ENCODE measurements around the gene HEMGN. TPM values are rescaled to one million over a fixed set of nuclear protein-coding genes. Genes with fewer than 3 reads are reported as not detected.
A peak's percentile ranks its signal among the peaks of the same experiment; 100 is the strongest.

The HEMGN gene
- polyA plus RNA-seq, 4 donors, result 2.8 to 4.3 (median 3.7) TPM

DNA sequence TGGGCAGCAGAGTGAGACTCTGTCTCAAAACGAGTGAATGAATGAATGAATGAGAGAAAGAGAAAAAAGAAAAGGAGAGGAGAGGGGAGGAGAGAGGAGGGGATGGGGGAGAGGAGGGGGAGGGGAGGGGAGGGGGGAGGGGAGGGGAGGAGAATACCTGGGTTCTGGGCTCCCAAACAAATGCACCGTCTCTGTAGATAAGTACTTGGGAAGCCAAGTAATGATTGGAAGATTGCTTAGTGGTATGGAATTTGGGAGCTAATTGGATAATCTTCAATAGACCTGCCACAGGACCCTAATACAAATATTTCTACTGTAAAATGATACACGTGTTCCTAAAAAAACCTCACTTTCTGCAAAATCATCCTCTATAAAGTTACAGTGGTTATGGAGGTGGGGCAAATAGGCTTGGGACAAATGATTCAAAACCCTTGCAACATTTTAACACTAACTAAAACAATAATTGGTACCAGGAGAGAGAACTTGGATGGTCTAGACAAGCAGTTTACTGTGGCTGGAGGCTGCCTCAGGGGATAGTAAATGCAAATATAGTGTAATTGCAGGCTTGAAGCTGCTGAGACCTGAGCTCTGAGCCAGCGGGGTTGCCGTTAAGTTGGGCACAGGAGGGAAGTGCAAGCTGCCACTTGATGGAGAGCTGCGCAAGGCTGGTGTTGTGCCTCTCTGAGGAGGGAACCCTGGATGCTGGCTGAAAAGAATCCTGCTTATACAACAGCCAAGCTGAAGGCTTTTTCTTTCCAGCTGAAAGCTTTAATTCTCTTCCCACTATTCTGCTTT, 3.5 kb downstream of the HEMGN start:
- no peak for DNase-seq (ENCODE audit: low read depth in 4 of 4, low spot score in 3 of 4)

GRCh38 chr9:97933297-97933998, 4.5 kb downstream of the HEMGN start:
- no peak for DNase-seq (ENCODE audit: low read depth in 4 of 4, low spot score in 3 of 4)

DNA sequence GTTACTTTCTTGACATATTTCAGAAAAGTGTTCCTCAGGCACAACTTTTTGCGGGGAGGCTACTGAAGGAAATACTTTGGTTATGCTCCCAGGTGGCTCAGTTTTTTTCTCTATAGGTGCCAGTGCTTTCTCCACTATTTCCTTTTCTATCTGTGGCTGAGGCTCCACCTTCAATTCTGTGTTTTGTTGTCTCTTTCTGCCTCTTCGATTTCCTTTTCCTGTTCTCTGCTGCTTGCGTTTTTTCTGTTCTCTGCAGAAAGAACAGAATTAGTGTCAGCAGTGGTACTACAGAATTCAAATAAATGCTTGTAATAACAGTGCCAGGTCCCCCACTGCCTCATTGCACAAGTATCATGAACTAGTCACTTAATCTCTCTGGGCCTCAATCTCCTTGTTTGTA, 7.0 kb downstream of the HEMGN start:
- DNase-seq (ENCODE audit: low read depth in 4 of 4, low spot score in 3 of 4), result no peak

DNA sequence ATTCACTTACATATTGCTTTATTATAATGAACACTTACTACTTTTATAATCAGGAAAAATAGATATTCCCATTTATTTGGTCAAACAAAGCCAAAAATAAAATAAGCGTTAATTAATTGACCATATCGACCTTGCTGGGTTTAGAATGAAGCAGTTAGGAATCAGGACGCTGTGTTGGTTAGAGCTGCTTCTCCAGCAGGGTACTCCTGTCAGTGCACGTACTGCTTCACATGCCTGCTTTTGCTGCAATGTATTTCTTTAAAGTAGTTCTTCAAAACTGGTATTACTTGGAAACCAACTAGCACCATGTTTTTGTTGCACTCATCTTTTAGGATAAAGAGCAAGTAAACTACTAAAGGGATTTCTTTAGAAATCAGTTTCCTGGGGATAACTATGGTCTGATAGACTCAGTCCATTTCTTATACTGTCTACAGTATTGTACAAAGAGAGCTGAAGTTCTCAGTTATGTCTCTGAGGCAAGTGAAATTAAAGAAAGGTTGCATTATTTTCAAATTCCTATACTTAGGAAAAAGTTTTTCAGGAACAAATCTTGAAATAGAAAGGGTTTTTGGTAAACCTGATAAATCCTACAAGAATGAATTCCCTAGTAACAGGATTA, 8.9 kb downstream of the HEMGN start:
- DNase-seq (ENCODE audit: low read depth in 4 of 4, low spot score in 3 of 4), result no peak

DNA sequence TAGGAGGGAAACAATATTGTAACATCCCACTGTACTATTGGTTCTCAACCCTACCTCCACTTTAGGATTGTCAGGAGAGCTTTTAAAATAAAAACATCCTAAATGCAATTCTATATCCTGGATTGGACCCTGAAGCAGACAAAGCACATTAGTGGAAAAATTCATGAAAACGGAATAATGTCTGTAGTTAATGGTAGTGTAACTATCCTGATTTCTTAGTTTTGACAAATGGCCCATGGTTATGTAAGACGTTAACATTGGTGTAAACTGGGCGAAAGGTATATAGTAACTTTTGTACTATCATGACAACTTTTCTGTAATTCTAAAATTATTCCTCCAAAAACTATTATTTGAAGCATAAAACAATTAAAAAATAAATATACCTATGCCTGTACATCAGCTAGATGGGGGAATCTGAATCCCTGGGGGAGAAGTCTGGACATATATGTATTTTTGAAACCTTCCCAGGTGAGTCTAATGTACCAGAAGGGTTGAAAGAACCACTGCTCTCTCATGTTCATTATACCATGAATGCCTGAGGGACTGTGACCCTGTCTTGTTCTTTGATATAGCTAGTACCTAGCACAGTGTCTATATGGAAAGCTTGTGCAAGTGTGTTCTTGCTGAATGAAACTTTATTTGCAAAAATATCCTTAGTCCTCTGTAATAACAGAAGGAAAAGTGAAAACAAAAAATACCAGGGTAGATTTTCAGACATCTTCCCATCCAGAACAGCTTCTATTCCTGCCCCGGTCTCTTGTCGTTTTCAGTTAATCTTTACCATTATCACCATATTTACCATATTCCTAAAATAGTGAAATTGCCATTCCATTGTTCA, 12.3 kb downstream of the HEMGN start:
- no peak for DNase-seq (ENCODE audit: low read depth in 4 of 4, low spot score in 3 of 4)

DNA sequence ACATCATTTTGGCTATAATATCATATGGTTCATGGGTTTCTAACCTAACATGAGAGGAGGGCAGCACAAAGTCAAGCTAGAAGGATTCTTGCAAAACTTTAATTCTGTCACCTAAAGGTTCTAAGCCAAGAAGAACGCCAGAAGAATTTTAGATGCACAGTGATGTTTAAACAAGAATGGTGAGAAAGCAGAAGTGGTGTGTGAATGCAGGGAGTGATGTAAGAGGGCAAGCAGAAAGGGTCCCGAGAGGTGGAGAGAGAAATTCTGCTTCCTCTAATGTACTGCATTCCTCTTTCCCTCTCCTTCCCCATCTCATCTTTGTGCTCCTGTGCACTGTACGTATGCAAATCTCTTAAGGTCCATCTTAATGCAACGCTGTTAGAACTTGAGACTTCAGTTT, 13.6 kb downstream of the HEMGN start:
- DNase-seq (ENCODE audit: low read depth in 4 of 4, low spot score in 3 of 4), result no peak

- DNase-seq (ENCODE audit: low read depth in 4 of 4, low spot score in 3 of 4), result peak; percentile 63 to 76 (median 69)
These were observed 14.4 kb downstream of the HEMGN start for GRCh38 chr9:97923529-97924108.

GRCh38 chr9:97921959-97922724, 15.8 kb downstream of the HEMGN start, which contains the start of gene TRMO:
Gene TRMO, minus strand, starts transcription at chr9:97922500. Its CDS starts 7 bp downstream, at chr9:97922493.
- peak; percentile 96 to 100 (median 98) for DNase-seq (ENCODE audit: low read depth in 4 of 4, low spot score in 3 of 4)

- DNase-seq (ENCODE audit: low read depth in 4 of 4, low spot score in 3 of 4), result no peak
These were observed 18.7 kb downstream of the HEMGN start for GRCh38 chr9:97919217-97919813.

DNA sequence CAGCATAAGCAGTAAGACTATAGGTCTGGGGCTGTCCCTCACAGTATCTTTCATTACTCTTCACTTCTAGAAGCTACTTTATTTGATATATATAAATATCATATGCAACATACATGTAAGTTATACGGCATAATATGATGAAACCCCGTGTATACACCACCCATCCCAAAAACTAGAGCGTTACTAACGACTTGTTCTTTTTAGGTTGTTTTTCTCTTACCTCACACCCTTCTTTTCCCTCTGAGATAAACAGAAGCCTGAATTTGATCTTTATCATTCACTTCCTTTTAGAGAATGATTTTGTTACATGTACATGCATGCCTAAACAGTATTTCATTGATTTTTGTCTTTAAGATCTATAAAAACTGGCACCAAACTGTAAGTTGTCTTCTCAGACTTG, 19.4 kb downstream of the HEMGN start:
- no peak for DNase-seq (ENCODE audit: low read depth in 4 of 4, low spot score in 3 of 4)

- no peak for DNase-seq (ENCODE audit: low read depth in 4 of 4, low spot score in 3 of 4)
These were observed 26.0 kb downstream of the HEMGN start for GRCh38 chr9:97911970-97912369.

- DNase-seq (ENCODE audit: low read depth in 4 of 4, low spot score in 3 of 4), result no peak
These were observed 26.4 kb downstream of the HEMGN start for GRCh38 chr9:97911528-97911927.

DNA sequence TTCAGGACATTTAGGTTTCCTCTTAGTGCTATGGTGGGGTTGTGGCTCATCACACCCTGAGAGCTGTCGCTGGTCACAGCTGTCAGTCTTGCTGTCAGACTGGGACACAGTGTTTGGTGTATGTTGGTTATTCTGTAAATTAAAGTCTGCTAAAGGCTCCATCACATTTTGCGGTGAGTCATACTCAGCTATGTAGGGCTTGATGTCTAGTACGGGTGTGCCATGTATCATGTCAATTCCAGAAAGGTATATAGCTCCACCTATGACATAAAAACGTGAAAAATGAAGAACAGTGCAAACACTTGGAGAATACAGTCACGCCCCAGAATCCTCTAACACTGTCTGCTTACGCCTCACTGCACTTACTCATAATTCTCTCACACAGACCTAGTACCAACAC, 27.6 kb downstream of the HEMGN start:
- DNase-seq (ENCODE audit: low read depth in 4 of 4, low spot score in 3 of 4), result no peak

- DNase-seq (ENCODE audit: low read depth in 4 of 4, low spot score in 3 of 4), result no peak
These were observed 29.3 kb downstream of the HEMGN start for GRCh38 chr9:97908705-97909104.

- DNase-seq (ENCODE audit: low read depth in 4 of 4, low spot score in 3 of 4), result no peak
These were observed 30.3 kb downstream of the HEMGN start for GRCh38 chr9:97907632-97908031.

- DNase-seq (ENCODE audit: low read depth in 4 of 4, low spot score in 3 of 4), result no peak
These were observed 30.9 kb downstream of the HEMGN start for GRCh38 chr9:97907046-97907445.

DNA sequence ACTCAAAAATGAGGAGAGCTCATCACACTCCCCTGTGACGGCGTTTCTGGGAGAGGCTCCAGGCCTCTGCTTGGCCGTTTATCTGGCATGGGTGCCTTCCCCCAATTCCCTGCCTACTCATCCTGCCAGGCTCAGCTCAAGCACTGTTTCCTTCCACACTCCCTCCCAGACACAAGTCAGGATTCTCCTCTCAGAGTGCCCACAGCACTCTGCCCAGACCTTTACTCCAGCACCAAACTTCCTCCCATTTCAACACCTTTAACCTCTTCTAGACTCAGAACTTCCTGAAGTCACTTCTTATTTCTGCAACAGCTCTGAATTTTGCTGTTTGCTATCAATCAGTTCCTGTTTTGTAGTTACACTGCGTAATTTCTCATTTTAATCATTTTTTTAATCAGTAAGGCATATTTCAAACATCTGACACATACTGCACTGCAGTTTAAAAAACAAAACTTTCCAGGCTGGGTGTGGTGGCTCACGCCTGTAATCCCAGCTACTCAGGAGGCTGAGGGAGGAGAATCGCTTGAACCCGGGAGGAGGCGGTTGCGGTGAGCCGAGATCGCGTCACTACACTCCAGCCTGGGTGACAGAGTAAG, 31.6 kb downstream of the HEMGN start:
- no peak for DNase-seq (ENCODE audit: low read depth in 4 of 4, low spot score in 3 of 4)

GRCh38 chr9:97905228-97905627, 32.7 kb downstream of the HEMGN start:
- no peak for DNase-seq (ENCODE audit: low read depth in 4 of 4, low spot score in 3 of 4)

- no peak for DNase-seq (ENCODE audit: low read depth in 4 of 4, low spot score in 3 of 4)
These were observed 33.2 kb downstream of the HEMGN start for GRCh38 chr9:97904725-97905124.

Data from right renal pelvis (tissue), 4 donors.